H1 (cell line): ENCODE results near the gene BRD9. TPM values are rescaled to one million over a fixed set of nuclear protein-coding genes. Genes with fewer than 3 reads are reported as not detected.

Experiments used
- CTCF ChIA-PET: fragments of 300-600 bp; sonication (Branson Sonifier 250); formaldehyde crosslinking; loops from one replicate; lab custom pipeline; 2021; ENCODE audit not compliant: partially characterized antibody; lab: Charles Lee
- POLR2A ChIA-PET: fragments of 300-600 bp; sonication (Branson Sonifier 250); formaldehyde crosslinking; loops from one replicate; lab custom pipeline; 2021; ENCODE audit warnings: inconsistent platforms; ENCODE audit not compliant: partially characterized antibody; lab: Charles Lee
- DNase-seq, 2 experiments: peaks; one replicate each; pipeline versions ENCODE4 v3.0.0 to v3.0.0-alpha.2; 2010 to 2022; ENCODE audit warnings: low spot score in 2 of 2, low read depth in 1 of 2, mixed read lengths in 1 of 2
- FAIRE-seq: peaks from 2 replicates; lab custom pipeline; 2011; peaks lifted over from hg19 to GRCh38; lab: Jason Lieb, UNC
- H2AFZ ChIP-seq: 2 replicates; pipeline ENCODE4 v1.8.1; 2012; ENCODE audit warnings: low read length, inconsistent platforms
- H2AK5ac ChIP-seq: 2 replicates; pipeline ENCODE4 v1.6.1; 2013; ENCODE audit warnings: low read depth, low read length
- H2BK120ac ChIP-seq: replicated peaks from 2 replicates; pipeline ENCODE3; 2013; ENCODE audit warnings: low read depth, low read length, inconsistent platforms
- H2BK12ac ChIP-seq: 2 replicates; pipeline ENCODE4 v1.6.1; 2013; ENCODE audit warnings: low read depth, low read length
- H2BK15ac ChIP-seq: 2 replicates; pipeline ENCODE4 v1.6.1; 2013; ENCODE audit warnings: low read length
- H2BK20ac ChIP-seq: 2 replicates; pipeline ENCODE4 v1.6.1; 2013; ENCODE audit warnings: low read length
- H2BK5ac ChIP-seq: 2 replicates; pipeline ENCODE4 v1.6.1; 2013; ENCODE audit warnings: low read depth, low read length
- H3K14ac ChIP-seq: 2 replicates; pipeline ENCODE4 v1.6.1; 2013; ENCODE audit warnings: inconsistent platforms; ENCODE audit not compliant: insufficient read length
- H3K18ac ChIP-seq: 2 replicates; pipeline ENCODE4 v1.6.1; 2013; ENCODE audit warnings: low read length; ENCODE audit errors: extremely low read depth
- H3K23ac ChIP-seq: 2 replicates; pipeline ENCODE4 v1.6.1; 2013; ENCODE audit warnings: inconsistent platforms; ENCODE audit not compliant: insufficient read length
- H3K23me2 ChIP-seq: 2 replicates; pipeline ENCODE4 v1.6.1; 2013; ENCODE audit warnings: low read depth, low read length
- H3K27ac ChIP-seq: 2 replicates; pipeline ENCODE4 v1.6.1; 2011; ENCODE audit warnings: low read depth, low read length, inconsistent platforms
- H3K27me3 ChIP-seq, 4 experiments: replicated peaks in 1 of 4; 1 replicate in 1 of 4; 2 replicates in 3 of 4; pipeline versions ENCODE4 v1.6.1 to v1.8.1; 2011 to 2013; ENCODE audit warnings: low read length in 3 of 4, mild to moderate bottlenecking in 3 of 4, inconsistent platforms in 2 of 4, mixed read lengths in 2 of 4, moderate library complexity in 1 of 4; ENCODE audit not compliant: control insufficient read depth in 3 of 4, insufficient read depth in 3 of 4; ENCODE audit errors: extremely low read depth in 1 of 4
- H3K36me3 ChIP-seq, 4 experiments: 2 replicates each; pipeline versions ENCODE4 v1.6.1 to v1.8.1; 2011 to 2013; ENCODE audit warnings: mild to moderate bottlenecking in 4 of 4, low read length in 3 of 4, moderate library complexity in 2 of 4, control low read depth in 1 of 4, inconsistent platforms in 1 of 4; ENCODE audit not compliant: insufficient read depth in 4 of 4, control insufficient read depth in 2 of 4
- H3K4ac ChIP-seq: replicated peaks from 2 replicates; pipeline ENCODE3; 2013; ENCODE audit warnings: low read length, low read depth, mixed read lengths, inconsistent platforms; ENCODE audit not compliant: insufficient read length
- H3K4me1 ChIP-seq, 4 experiments: replicated peaks in 1 of 4; 1 replicate in 1 of 4; 2 replicates in 3 of 4; pipeline versions ENCODE4 v1.6.1 to v1.8.1; 2011 to 2013; ENCODE audit warnings: low read length in 3 of 4, inconsistent platforms in 2 of 4, mixed read lengths in 1 of 4; ENCODE audit not compliant: insufficient read depth in 4 of 4, control insufficient read depth in 3 of 4
- H3K4me2 ChIP-seq, 2 experiments: 2 replicates each; pipeline versions ENCODE4 v1.6.1 to v1.8.1; 2011 to 2013; ENCODE audit warnings: low read depth in 2 of 2, low read length in 2 of 2, control low read depth in 1 of 2, inconsistent platforms in 1 of 2, mild to moderate bottlenecking in 1 of 2; ENCODE audit not compliant: insufficient read depth in 1 of 2
- H3K4me3 ChIP-seq, 4 experiments: fragments of 200-600, 300-600 bp in 1 of 4; sonication (generic), shearing (Covaris generic), sonication (Bioruptor Twin) in 1 of 4; 2 replicates each; pipeline versions ENCODE4 v1.5.1 to v1.8.1; 2011 to 2016; ENCODE audit warnings: low read length in 4 of 4, low read depth in 3 of 4, control low read depth in 2 of 4, inconsistent platforms in 2 of 4, mild to moderate bottlenecking in 2 of 4, mixed read lengths in 1 of 4, moderate library complexity in 1 of 4; ENCODE audit not compliant: insufficient read depth in 2 of 4; ENCODE audit errors: extremely low read depth in 1 of 4
- H3K56ac ChIP-seq: replicated peaks from 2 replicates; pipeline ENCODE3; 2013; ENCODE audit warnings: low read depth, mild to moderate bottlenecking, mixed read lengths, low read length, inconsistent platforms; ENCODE audit not compliant: insufficient read length
- H3K79me1 ChIP-seq: 2 replicates; pipeline ENCODE4 v1.6.1; 2013; ENCODE audit warnings: low read depth, low read length, control low read depth
- H3K79me2 ChIP-seq, 2 experiments: 2 replicates each; pipeline versions ENCODE4 v1.6.1 to v1.8.1; 2012 to 2013; ENCODE audit warnings: low read length in 2 of 2, mild to moderate bottlenecking in 2 of 2, inconsistent platforms in 1 of 2; ENCODE audit not compliant: insufficient read depth in 2 of 2, control insufficient read depth in 1 of 2
- H3K9ac ChIP-seq, 4 experiments: replicated peaks in 1 of 4; 1 replicate in 1 of 4; 2 replicates in 3 of 4; pipeline versions ENCODE4 v1.6.1 to v1.8.1; 2011 to 2013; ENCODE audit warnings: low read depth in 3 of 4, low read length in 3 of 4, control low read depth in 2 of 4, mild to moderate bottlenecking in 2 of 4, moderate library complexity in 2 of 4, inconsistent platforms in 1 of 4; ENCODE audit errors: extremely low read depth in 1 of 4
- H3K9me3 ChIP-seq, 2 experiments: 2 replicates each; pipeline versions ENCODE4 v1.6.1 to v1.8.1; 2012 to 2013; ENCODE audit warnings: mild to moderate bottlenecking in 2 of 2, moderate library complexity in 2 of 2, control low read depth in 1 of 2, inconsistent platforms in 1 of 2, low read depth in 1 of 2, low read length in 1 of 2, mixed read lengths in 1 of 2; ENCODE audit not compliant: insufficient read depth in 2 of 2
- H4K20me1 ChIP-seq, 2 experiments: replicated peaks in 1 of 2; 2 replicates each; pipeline versions ENCODE3 to v1.8.1; 2011 to 2013; ENCODE audit warnings: inconsistent platforms in 2 of 2, low read length in 2 of 2, mild to moderate bottlenecking in 1 of 2; ENCODE audit not compliant: insufficient read depth in 2 of 2, control insufficient read depth in 1 of 2
- H4K5ac ChIP-seq: 2 replicates; pipeline ENCODE4 v1.6.1; 2013; ENCODE audit warnings: low read length, low read depth, mixed read lengths, inconsistent platforms; ENCODE audit not compliant: insufficient read length
- H4K8ac ChIP-seq: 2 replicates; pipeline ENCODE4 v1.8.0; 2013; ENCODE audit warnings: mild to moderate bottlenecking, moderate library complexity, low read length, inconsistent platforms; ENCODE audit not compliant: insufficient read depth; ENCODE audit errors: extremely low read depth
- H4K91ac ChIP-seq: replicated peaks from 2 replicates; pipeline ENCODE3; 2013; ENCODE audit warnings: low read length, mixed read lengths, inconsistent platforms; ENCODE audit not compliant: insufficient read length
- BCL11A ChIP-seq, 2 experiments: IDR thresholded peaks; one replicate each; pipeline ENCODE4 v1.6.1; 2011; ENCODE audit warnings: low read depth in 2 of 2, low read length in 2 of 2, mild to moderate bottlenecking in 2 of 2
- BRCA1 ChIP-seq: IDR thresholded peaks from 2 replicates; pipeline ENCODE4 v1.6.1; 2012; ENCODE audit warnings: low read depth, low read length, improper control_type of control experiment
- CEBPB ChIP-seq: IDR thresholded peaks from 2 replicates; pipeline ENCODE4 v1.6.1; 2012; ENCODE audit warnings: low read depth, low read length
- CHD2 ChIP-seq: IDR thresholded peaks from 2 replicates; pipeline ENCODE4 v1.6.1; 2012; ENCODE audit warnings: low read length, improper control_type of control experiment
- GABPA ChIP-seq: IDR thresholded peaks from 2 replicates; pipeline ENCODE4 v1.6.1; 2011; ENCODE audit warnings: mild to moderate bottlenecking, low read length, moderate library complexity, borderline replicate concordance; ENCODE audit not compliant: insufficient read depth
- JUN ChIP-seq: IDR thresholded peaks from 2 replicates; pipeline ENCODE4 v1.6.1; 2011; ENCODE audit warnings: low read depth, mild to moderate bottlenecking, improper control_type of control experiment, low read length
- JUND ChIP-seq: IDR thresholded peaks from 2 replicates; pipeline ENCODE4 v1.6.1; 2011; ENCODE audit warnings: mild to moderate bottlenecking, improper control_type of control experiment, low read length
- KDM1A ChIP-seq: fragments of 200-600, 300-600 bp; sonication (generic); IDR thresholded peaks from 2 replicates; pipeline ENCODE4 v1.7.1; 2016; ENCODE audit warnings: mild to moderate bottlenecking, low read length, borderline replicate concordance
- POLR2A ChIP-seq, 2 experiments: IDR thresholded peaks; 1 replicate in 1 of 2; 2 replicates in 1 of 2; pipeline ENCODE4 v1.6.1; 2011; ENCODE audit warnings: low read depth in 2 of 2, low read length in 2 of 2, mild to moderate bottlenecking in 2 of 2; ENCODE audit errors: control extremely low read depth in 1 of 2
- RAD21 ChIP-seq, 2 experiments: IDR thresholded peaks in 1 of 2; conservative IDR thresholded peaks in 1 of 2; 2 replicates each; pipeline ENCODE4 v1.6.1; 2011; ENCODE audit warnings: low read depth in 2 of 2, low read length in 2 of 2, improper control_type of control experiment in 1 of 2, inconsistent platforms in 1 of 2, mild to moderate bottlenecking in 1 of 2, moderate library complexity in 1 of 2
- SUZ12 ChIP-seq: fragments of 200-600 bp; sonication (generic); IDR thresholded peaks from 2 replicates; pipeline ENCODE4 v1.6.1; 2012; ENCODE audit warnings: mild to moderate bottlenecking, inconsistent platforms, low read length, moderate library complexity, mixed read lengths
- TAF1 ChIP-seq: IDR thresholded peaks from 2 replicates; pipeline ENCODE4 v1.6.1; 2011; ENCODE audit warnings: mild to moderate bottlenecking, low read depth, low read length
- TEAD4 ChIP-seq: IDR thresholded peaks from 2 replicates; pipeline ENCODE4 v1.6.1; 2012; ENCODE audit warnings: low read depth, low read length, inconsistent platforms, mixed read lengths
- ZNF274 ChIP-seq: IDR thresholded peaks from 2 replicates; pipeline ENCODE4 v1.7.0; 2012; ENCODE audit warnings: low read length, borderline replicate concordance; ENCODE audit errors: extremely low read depth
- WGBS, 2 experiments: shearing (Covaris generic) in 1 of 2; methylation state at CpG; one replicate each; pipeline versions ENCODE4 v1.1.6 to v1.1.7; 2013 to 2015; ENCODE audit warnings: low lambda C conversion rate in 2 of 2, mixed read lengths in 2 of 2, inconsistent platforms in 1 of 2, low coverage in 1 of 2, missing lambda C conversion rate in 1 of 2; ENCODE audit not compliant: insufficient replicate concordance in 2 of 2, insufficient coverage in 1 of 2, insufficient read length in 1 of 2; ENCODE audit errors: extremely low coverage in 1 of 2, missing lambda C conversion rate in 1 of 2; 5-methylcytosine and 5-hydroxymethylcytosine counted together
- polyA plus RNA-seq, 7 experiments: library from polyadenylated mRNA; depleted of rRNA in 3 of 7; stranded (reverse) in 5 of 7; unstranded in 2 of 7; fragments of >200 nt in 5 of 7; fragments of 200-250 nt in 2 of 7; gene quantifications; 1 replicate in 5 of 7; 2 replicates in 1 of 7; 4 replicates in 1 of 7; pipeline versions ENCODE4 v1.2.1 to v1.2.3, GENCODE V29; 2011 to 2013; ENCODE audit warnings: missing spikeins in 2 of 7, mixed read lengths in 2 of 7
- total RNA-seq: library from RNA; stranded (reverse); fragmentation: NEBNext Ultra II Directional; extraction: Animal tissue kit (Norgen Biotek cat#: 25700); gene quantifications from 2 replicates; pipeline ENCODE4 v1.2.1, GENCODE V29; 2021

The BRD9 gene
- total and polyA plus RNA-seq, 2 of the 8 experiments (the other 6 are each of a cell fraction or from before 2014, with no cell fraction given) = 9.3 to 49.4 TPM

- Histone ChIP-seq H3K14ac (no peak overlapping the region), H3K79me1 (no peaks in the 10 kb centered on the region), H4K5ac (no peak overlapping the region), H3K4me2 (no peak overlapping the region), H2BK12ac (no peak overlapping the region), H3K56ac (no peak overlapping the region), H2BK15ac (no peak overlapping the region), H2BK5ac (no peak overlapping the region), H3K4ac (no peak overlapping the region), H4K8ac (no peak overlapping the region), H3K79me2 (no peaks in the 10 kb centered on the region), H4K91ac (no peak overlapping the region), H3K27me3 (no peaks in the 10 kb centered on the region), H3K4me3 (no peak overlapping the region), H3K23me2 (no peaks in the 10 kb centered on the region), H2AFZ (no peak overlapping the region), H3K4me1 (no peaks in the 10 kb centered on the region), H3K23ac (no peak overlapping the region), H4K20me1 (peaks cover 2 to 4% of the 10 kb centered on the region in 2 experiments), H3K9ac (no peak overlapping the region), H3K9me3 (no peaks in the 10 kb centered on the region), H2BK20ac (no peak overlapping the region), H2AK5ac (no peak overlapping the region), H3K27ac (no peak overlapping the region), H3K36me3 (peaks cover 17 to 39% (median 30%) of the 10 kb centered on the region in 4 experiments), H3K18ac (no peak overlapping the region), H2BK120ac (no peak overlapping the region)
- 83% methylated on average over 9 of the region's 9 CpGs; no CpG with 5 or more reads in 1 of the 2 experiments for WGBS, 2 experiments
- FAIRE-seq = no peak
- CTCF ChIA-PET = interaction anchor here (0.8 to 3.8 kb wide), 10 partner anchors 16 to 725 kb away, joined by 3 to 19 read pairs (median 4); no protein-coding TSS in a partner anchor
- DNase-seq = no peak
- TF ChIP-seq BCL11A (IDR thresholded peaks at IDR 0.05; ENCODE audit: low read depth in 2 of 2, low read length in 2 of 2) (no peak), POLR2A (IDR thresholded peaks at IDR 0.05; ENCODE audit: control extremely low read depth in 1 of 2, low read depth in 2 of 2, low read length in 2 of 2) (no peak), TEAD4 (no peak), SUZ12 (no peak), RAD21 (IDR thresholded peaks at IDR 0.05 in 1 of 2, conservative IDR thresholded peaks at IDR 0.05 in 1 of 2; ENCODE audit: low read depth in 2 of 2, low read length in 2 of 2) (no peak), TAF1 (no peak), JUND (no peak), JUN (no peak), ZNF274 (no peak), CHD2 (no peak), GABPA (no peak), CEBPB (no peak), BRCA1 (no peak), KDM1A (no peak)
- POLR2A ChIA-PET = interaction anchor here (1.0 to 1.3 kb wide), 3 partner anchors 35 to 91 kb away, joined by 3 to 4 read pairs (median 3); no protein-coding TSS in a partner anchor
Measured at GRCh38 chr5:919356-920000, 26.9 kb upstream of the BRD9 start.
